Kidney (tissue), 14 donors: ENCODE data around the gene KIR3DL1. TPM values are rescaled to one million over a fixed set of nuclear protein-coding genes. Genes with fewer than 3 reads are reported as not detected.
"Not testable (repeated sequence)": the region's sequence is repeated elsewhere in the genome, so short reads cannot be mapped to it uniquely, and the experiment has no call there.

Source experiments
- DNase-seq, 5 donors: peaks; one replicate each; pipeline ENCODE4 v3.0.0-alpha.2; 2013 to 2020
- FAIRE-seq: peaks from 2 replicates; lab custom pipeline; 2012; peaks lifted over from hg19 to GRCh38; lab: Jason Lieb, UNC
- H3K27ac ChIP-seq, 2 donors: one replicate each; pipeline ENCODE4 v1.7.0; 2013; ENCODE audit warnings: low read depth in 2 of 2, low read length in 2 of 2, inconsistent platforms in 1 of 2
- H3K27me3 ChIP-seq: one replicate; pipeline ENCODE4 v1.7.1; 2013; ENCODE audit warnings: low read length, inconsistent platforms; ENCODE audit not compliant: control insufficient read depth, insufficient read depth
- H3K36me3 ChIP-seq, 3 donors: one replicate each; pipeline versions ENCODE4 v1.7.0 to v1.7.1; 2013; ENCODE audit warnings: low read length in 3 of 3, control low read depth in 1 of 3, inconsistent platforms in 1 of 3; ENCODE audit not compliant: insufficient read depth in 3 of 3, control insufficient read depth in 2 of 3
- H3K4me1 ChIP-seq, 3 donors: one replicate each; pipeline versions ENCODE4 v1.7.0 to v1.7.1; 2013; ENCODE audit warnings: low read length in 3 of 3, inconsistent platforms in 1 of 3, low read depth in 1 of 3; ENCODE audit not compliant: control insufficient read depth in 2 of 3, insufficient read depth in 2 of 3
- H3K4me3 ChIP-seq, 3 donors: one replicate each; pipeline versions ENCODE4 v1.7.0 to v1.8.1; 2013; ENCODE audit warnings: low read length in 3 of 3, control low read depth in 1 of 3, inconsistent platforms in 1 of 3
- H3K9ac ChIP-seq, 3 donors: one replicate each; pipeline versions ENCODE4 v1.7.0 to v1.7.1; 2013; ENCODE audit warnings: low read length in 3 of 3, control low read depth in 1 of 3, inconsistent platforms in 1 of 3
- H3K9me3 ChIP-seq, 3 donors: one replicate each; pipeline versions ENCODE4 v1.7.0 to v1.7.1; 2013; ENCODE audit warnings: low read length in 3 of 3, control low read depth in 1 of 3, inconsistent platforms in 1 of 3; ENCODE audit not compliant: control insufficient read depth in 2 of 3, insufficient read depth in 1 of 3
- intact Hi-C: fragments of 100-400 bp; cut with DNase I; formaldehyde crosslinking; loops from one replicate; pipeline ENCODE4 v1.11.1; 2022
- polyA plus RNA-seq: library from polyadenylated mRNA; stranded (reverse); fragments of 350-450 nt; fragmentation: Illumina TruSeq; extraction: RNeasy Lipid Tissue Mini Kit (QIAGEN cat#74804); gene quantifications from one replicate; pipeline ENCODE4 v1.2.3, GENCODE V29; 2014; ENCODE audit warnings: low read depth, low replicate concordance; ENCODE audit not compliant: insufficient read depth
- total RNA-seq: library from RNA; stranded (reverse); fragmentation: NEBNext Ultra II Directional; extraction: Animal tissue kit (Norgen Biotek cat#: 25700); gene quantifications from one replicate; pipeline ENCODE4 v1.2.1, GENCODE V29; 2021
- TF ChIP-seq, protein P1 (sequence below): IDR thresholded peaks from 3 replicates; pipeline ENCODE4 v1.5.1; 2012; ENCODE audit warnings: mild to moderate bottlenecking, moderate library complexity, borderline replicate concordance; ENCODE audit not compliant: insufficient read depth; ENCODE audit errors: extremely low read depth
- donor health status: control.
- donor health status: control.
- donor health status: control.
- donor health status: control.
- donor health status: control.
- donor health status: DM: yes; HTN: yes; CAD: no.
- donor health status: Normal renal cell carcinoma (clear cell type).

Gene KIR3DL1
- total and polyA plus RNA-seq, 2 donors from 2014 or later = 0.25 TPM; not detected in 1

DNA sequence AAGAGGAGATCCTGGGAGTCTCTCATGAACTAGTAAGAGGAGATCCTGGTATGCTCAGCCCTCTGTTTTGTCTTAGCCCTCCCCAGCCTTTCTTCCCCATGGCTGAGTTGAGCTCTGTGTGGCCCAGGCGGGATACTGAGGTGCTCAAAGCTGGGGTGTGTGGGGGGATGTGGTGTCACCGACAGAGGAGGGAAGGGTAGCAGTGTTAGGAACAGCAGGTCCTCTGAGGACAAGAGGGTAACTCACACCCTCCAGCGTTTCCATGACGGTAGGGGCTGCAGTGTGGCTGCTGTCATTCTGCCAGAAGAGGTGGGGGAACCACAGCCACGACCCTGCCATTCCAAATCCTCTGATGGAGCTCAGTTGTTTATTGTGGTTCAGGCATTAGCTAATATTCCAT, 12.2 kb upstream of the KIR3DL1 start:
- Histone ChIP-seq H3K4me3 (no peak overlapping the region), H3K36me3 (no peaks in the 10 kb centered on the region), H3K4me1 (no peaks in the 10 kb centered on the region), H3K9me3 (peaks cover 0 to 4% (median 0%) of the 10 kb centered on the region in 3 donors), H3K27ac (no peak overlapping the region), H3K9ac (no peak overlapping the region), H3K27me3 (no peaks in the 10 kb centered on the region)
- DNase-seq = no peak
- TF ChIP-seq, protein P1, sequence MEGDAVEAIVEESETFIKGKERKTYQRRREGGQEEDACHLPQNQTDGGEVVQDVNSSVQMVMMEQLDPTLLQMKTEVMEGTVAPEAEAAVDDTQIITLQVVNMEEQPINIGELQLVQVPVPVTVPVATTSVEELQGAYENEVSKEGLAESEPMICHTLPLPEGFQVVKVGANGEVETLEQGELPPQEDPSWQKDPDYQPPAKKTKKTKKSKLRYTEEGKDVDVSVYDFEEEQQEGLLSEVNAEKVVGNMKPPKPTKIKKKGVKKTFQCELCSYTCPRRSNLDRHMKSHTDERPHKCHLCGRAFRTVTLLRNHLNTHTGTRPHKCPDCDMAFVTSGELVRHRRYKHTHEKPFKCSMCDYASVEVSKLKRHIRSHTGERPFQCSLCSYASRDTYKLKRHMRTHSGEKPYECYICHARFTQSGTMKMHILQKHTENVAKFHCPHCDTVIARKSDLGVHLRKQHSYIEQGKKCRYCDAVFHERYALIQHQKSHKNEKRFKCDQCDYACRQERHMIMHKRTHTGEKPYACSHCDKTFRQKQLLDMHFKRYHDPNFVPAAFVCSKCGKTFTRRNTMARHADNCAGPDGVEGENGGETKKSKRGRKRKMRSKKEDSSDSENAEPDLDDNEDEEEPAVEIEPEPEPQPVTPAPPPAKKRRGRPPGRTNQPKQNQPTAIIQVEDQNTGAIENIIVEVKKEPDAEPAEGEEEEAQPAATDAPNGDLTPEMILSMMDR = no peak
- intact Hi-C loops = no loop called here
- FAIRE-seq = no peak

DNA sequence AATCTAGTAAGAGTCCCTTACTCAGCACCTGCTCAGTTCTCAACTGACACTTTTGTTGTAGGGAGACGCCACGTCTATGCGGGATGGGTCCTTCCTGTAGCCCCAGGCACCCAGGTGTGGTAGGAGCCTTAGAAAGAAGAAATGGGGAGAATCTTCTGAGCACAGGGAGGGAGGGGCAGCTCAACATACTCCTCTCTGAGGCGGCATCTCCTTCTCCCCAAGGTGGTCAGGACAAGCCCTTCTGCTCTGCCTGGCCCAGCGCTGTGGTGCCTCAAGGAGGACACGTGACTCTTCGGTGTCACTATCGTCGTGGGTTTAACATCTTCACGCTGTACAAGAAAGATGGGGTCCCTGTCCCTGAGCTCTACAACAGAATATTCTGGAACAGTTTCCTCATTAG, 11.7 kb upstream of the KIR3DL1 start:
- FAIRE-seq (no peak), DNase-seq (no peak)
- Histone ChIP-seq H3K9me3 (peaks cover 0 to 4% (median 0%) of the 10 kb centered on the region in 3 donors), H3K27ac (no peak overlapping the region), H3K27me3 (no peaks in the 10 kb centered on the region), H3K4me3 (no peak overlapping the region), H3K36me3 (no peaks in the 10 kb centered on the region), H3K4me1 (no peaks in the 10 kb centered on the region), H3K9ac (no peak overlapping the region)
- intact Hi-C loops = no loop called here
- TF ChIP-seq, protein P1 = no peak

DNA sequence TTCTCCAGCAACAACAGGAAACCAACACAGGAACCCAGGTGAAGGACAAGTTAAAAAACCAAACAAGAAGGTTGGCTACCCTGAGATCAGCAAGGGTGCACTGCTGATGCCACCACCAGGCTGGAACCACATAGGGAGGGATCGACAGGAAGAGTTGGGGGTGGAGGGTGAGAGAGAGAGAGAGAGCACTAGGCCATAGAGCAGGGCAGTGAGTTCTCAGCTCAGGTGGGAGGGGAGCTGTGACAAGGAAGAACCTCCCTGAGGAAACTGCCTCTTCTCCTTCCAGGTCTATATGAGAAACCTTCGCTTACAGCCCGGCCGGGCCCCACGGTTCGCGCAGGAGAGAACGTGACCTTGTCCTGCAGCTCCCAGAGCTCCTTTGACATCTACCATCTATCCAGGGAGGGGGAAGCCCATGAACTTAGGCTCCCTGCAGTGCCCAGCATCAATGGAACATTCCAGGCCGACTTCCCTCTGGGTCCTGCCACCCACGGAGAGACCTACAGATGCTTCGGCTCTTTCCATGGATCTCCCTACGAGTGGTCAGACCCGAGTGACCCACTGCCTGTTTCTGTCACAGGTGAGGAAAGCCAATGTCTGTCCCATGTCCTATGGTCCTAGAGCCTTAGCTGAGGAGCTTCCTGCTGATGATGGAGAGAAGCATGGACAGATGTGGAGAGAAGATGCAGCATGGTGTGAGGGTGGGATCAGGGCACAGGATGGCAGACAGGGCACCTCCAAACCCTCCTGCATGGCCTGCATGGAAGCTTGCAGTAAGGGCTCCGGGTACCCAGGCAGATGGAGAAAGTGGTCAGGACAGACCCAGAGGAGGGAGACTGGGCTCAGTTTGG, 10.4 kb upstream of the KIR3DL1 start:
- Histone ChIP-seq H3K9me3 (peaks cover 0 to 4% (median 0%) of the 10 kb centered on the region in 3 donors), H3K27ac (no peak overlapping the region), H3K9ac (no peak overlapping the region), H3K4me3 (no peak overlapping the region), H3K4me1 (no peaks in the 10 kb centered on the region), H3K27me3 (no peaks in the 10 kb centered on the region), H3K36me3 (no peaks in the 10 kb centered on the region)
- TF ChIP-seq, protein P1 = no peak
- no peak for FAIRE-seq
- intact Hi-C loops = no loop called here
- no peak for DNase-seq

DNA sequence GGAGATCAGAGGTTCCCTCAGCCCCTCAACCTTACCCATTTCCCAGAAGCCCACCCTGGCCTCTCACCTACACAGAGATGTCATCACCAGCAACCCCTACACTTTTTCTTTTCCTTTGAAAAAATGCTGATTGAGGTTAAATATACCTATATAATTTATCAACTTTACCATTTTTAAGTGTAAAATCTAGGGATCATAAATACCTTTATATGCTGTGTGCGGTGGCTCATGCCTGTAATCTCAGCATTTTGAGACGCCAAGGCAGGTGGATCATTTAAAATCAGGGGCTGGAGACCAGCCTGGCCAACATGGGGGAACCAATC, 9.8 kb upstream of the KIR3DL1 start:
- no peaks in the 10 kb centered on the region for H3K4me1 ChIP-seq
- no peak for DNase-seq

DNA sequence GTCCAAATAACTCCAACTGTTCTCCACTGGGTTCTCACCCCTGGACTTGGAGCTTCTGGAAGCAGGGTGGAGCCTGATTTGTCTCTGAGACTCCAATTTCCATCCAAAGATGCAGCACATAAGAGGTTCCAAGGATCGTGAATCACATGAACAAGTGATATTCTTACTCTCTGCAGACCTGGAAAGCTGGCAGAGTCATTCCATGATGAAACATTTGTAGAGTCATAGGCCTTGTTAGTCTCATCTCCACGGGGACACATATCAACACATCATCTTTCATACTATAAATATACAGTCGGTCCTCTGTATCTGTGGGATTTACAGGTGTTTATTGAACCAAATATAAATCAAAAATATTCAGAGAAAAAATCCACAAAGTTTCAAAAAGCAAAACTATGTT, 1.7 kb upstream of the KIR3DL1 start:
- H3K4me3 ChIP-seq, DNase-seq, H3K9ac ChIP-seq, intact Hi-C loops, H3K36me3 ChIP-seq, H3K27ac ChIP-seq, H3K4me1 ChIP-seq, H3K9me3 ChIP-seq, H3K27me3 ChIP-seq, FAIRE-seq: not testable (repeated sequence)

More for the DNA sequence above, 9.8 kb upstream of the KIR3DL1 start:
- TF ChIP-seq, protein P1 = no peak
- Histone ChIP-seq H3K36me3 (no peaks in the 10 kb centered on the region), H3K9ac (no peak overlapping the region), H3K9me3 (peaks cover 0 to 4% (median 0%) of the 10 kb centered on the region in 3 donors), H3K4me3 (no peak overlapping the region), H3K27me3 (no peaks in the 10 kb centered on the region), H3K27ac (no peak overlapping the region)
- intact Hi-C loops = no loop called here
- FAIRE-seq = no peak
